Activated CD4-positive, CD25-positive, alpha-beta regulatory T cell treated with anti-CD3 and anti-CD28 coated beads, Interleukin-2, amount 50 U/mL, for 24 hours (primary cell): ENCODE data around the gene TRIB2.

Experiments used
- ATAC-seq, 2 donors: fragments of 150-1000 bp; cut with Tn5 transposase; one replicate each; pipeline ENCODE4 v1.10.0; 2021; ENCODE audit warnings: mild to moderate bottlenecking in 1 of 2, moderate library complexity in 1 of 2

TRIB2 gene

DNA sequence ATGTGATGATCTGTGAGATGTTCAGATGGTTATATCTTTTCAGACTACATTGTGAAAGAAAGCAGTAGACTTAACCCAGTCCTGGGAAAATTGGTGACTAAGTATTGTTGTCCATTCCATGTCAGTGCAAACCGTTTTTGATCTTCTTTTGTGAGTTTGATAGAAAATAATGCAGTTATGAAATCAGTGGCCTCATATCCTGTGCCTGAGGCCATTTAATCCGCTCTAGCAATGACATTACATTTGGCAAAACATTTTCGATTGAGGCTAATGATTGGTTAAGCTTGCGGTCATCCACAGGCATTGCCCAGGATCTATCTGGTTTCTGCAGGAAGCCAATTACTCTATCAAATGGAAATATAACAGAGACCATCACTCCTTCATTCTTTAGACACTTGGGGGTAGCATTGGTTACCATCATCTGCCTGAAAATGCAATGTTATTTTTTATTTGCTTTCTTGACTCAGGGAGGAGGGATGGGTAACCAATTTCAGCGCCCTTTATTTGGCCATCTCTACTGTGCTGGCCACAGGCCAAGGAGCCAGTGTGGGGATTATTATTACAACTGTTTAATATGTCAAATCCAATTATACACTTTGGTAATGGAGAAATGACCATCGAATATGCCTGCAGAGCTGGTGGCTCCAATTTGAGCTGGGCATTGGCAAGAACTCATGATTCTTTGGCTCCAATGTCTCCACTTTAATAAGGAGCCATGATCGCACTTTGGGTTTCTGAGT lies 33.6 kb downstream of the TRIB2 start:
- no peak for ATAC-seq

DNA sequence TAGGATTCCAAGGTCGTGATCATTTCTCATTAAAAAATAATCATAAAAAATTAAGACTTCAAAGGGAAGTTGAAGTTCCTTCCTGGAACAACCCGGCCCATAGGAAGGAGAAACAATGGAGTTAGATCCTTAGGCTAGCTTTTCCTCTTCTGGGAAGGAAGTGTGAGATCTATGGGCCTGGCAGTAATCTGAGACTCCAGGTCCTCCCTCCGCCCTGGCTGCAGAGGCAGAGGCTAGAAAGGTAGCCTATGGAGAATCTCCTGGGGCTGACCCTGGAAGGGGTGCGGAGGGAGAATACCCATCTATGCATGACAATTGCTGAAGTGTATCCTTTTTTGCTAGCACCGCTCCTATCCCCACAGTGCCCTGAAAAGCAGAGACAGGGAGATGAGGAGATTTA lies 37.9 kb downstream of the TRIB2 start:
- no peak for ATAC-seq

DNA sequence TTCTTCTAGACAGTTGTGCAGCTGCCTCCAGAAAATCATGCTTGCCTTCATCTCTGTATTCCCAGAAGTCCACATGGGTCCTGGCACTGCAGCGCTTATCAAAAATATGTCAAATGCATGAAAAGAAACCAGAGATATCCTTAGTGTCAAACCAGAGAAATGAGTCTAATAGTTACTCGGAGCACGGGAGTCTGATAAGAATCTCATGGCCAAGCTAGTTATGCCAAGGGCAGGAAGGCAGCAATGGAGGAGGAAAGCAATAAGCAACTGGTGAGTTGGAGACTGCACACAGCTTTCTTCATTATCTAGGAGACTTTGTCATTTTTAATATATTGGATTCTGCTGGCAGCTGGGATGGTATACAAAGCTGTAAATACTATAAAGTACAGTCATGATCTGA lies 38.6 kb downstream of the TRIB2 start:
- no peak for ATAC-seq

DNA sequence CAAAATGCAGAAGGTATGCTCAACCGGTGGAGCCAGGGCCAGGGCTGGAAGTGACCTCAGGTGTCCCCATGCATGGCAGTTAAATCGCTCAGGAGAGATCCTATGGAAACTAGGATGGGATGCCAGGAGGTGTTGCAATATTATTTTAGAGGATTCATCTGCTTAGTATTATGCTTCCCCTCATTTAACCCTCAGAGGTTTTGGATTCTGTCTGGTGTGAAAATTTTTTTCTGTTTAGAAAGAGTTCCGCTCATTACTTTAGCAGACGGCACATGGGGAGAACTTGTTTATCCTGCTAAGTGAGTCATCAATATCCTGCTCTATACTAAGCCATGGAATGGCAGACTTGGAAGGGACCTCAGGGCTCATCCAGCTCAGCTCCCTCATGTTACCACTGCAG lies 42.5 kb downstream of the TRIB2 start:
- ATAC-seq = no peak

DNA sequence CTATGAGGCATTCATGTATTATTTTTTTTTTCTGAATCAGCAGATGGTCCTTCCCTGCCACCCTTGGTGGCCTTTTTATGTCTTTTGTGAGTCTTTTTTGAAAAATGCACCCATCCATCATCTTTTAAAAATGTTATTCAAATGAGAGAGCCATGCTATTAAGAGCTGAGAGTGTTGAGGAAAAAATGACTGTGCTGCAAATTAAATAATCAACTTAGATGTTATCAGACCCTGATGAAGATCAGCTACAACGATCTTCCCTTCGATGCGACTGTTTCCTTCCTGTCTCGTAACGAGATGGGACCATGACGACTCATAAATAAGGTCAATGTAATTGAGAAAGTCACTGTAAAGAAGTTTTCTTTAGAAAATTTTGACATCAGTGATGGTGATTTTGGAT lies 44.4 kb downstream of the TRIB2 start:
- no peak for ATAC-seq

DNA sequence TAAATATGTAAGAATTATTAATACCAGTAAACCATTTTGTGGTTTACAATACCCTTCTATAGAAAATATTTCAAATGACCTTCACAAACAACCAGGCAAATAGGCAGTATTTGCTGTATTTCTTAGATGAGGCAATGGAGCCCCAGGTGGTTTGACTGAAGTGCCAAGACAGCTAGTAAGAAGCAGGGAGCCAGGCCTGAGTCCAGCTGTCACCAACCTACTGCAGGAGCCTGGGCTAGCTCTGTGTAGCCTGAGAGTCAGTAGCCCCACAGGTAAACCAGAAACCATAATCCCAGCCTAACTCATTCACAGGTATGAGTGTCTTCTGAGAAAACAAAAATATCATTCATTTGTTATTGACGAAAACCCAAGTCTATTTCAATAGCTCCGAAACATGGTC lies 45.6 kb downstream of the TRIB2 start:
- no peak for ATAC-seq

DNA sequence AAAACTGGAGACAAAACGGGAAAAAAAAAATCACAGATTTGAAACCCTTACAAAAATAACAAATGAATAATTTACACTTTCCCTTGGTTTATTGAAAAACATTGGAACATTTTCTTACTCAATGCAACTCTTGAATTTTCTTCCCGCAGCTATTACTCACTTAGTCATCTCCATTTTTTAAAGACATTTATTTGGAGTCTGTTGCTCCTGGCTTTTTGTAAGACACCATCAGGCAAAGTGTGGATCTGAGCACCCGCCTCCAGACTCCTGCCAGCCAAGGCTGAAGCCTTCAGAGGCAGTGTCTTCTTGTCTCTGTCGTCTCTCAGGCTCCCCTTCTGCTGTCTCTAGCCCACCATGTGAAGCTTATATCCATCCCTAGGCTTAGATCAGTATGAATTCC lies 46.2 kb downstream of the TRIB2 start:
- no peak for ATAC-seq

DNA sequence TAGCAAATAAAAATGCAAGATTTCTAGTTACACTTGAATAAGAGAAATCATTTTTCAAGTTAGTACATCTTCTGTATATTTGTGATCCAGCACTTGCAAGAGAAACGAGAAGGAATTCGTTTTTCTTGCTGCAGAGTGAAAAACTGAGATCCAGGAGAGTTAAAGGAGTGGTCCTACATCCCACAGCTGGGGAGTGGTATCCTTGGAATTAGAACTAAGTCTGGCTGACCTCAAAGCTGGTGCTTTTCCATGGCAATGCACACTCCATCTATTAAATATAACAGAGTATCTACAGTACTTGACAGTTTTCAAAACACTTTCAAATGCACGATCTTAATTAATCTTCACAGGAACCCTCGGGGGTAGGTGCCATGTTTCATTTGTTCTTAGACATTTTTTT lies 46.8 kb downstream of the TRIB2 start:
- no peak for ATAC-seq

DNA sequence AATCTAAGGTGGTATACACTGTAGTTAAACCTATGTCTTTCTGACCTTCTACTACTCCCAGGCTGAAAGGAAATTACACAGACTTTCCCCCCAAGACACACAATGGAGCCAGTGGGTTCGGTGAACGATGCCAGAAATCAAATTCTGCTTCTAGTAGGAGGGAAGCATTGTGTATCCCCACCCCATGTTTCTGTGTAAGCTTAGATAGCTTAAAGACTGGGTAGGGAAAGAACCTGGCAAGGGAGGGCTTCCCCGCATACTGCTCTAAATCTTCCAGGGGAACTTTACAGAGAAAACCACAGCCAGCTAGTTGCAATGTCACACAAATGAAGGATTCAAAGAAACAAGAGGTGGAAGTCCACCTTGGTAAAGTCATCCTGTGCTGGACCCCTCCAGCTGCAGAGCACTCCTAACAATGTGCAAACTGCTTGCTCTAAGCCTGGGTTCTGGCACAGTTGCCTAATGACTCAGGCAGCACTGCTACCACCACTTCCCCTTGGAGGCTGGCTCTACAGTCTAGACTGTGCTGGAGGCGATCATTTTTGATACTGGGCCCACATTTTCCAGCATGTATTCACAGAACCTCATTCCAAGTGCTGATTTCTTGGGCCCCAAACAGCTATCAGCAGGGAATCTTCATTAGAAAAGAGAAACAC lies 47.5 kb downstream of the TRIB2 start:
- no peak for ATAC-seq

DNA sequence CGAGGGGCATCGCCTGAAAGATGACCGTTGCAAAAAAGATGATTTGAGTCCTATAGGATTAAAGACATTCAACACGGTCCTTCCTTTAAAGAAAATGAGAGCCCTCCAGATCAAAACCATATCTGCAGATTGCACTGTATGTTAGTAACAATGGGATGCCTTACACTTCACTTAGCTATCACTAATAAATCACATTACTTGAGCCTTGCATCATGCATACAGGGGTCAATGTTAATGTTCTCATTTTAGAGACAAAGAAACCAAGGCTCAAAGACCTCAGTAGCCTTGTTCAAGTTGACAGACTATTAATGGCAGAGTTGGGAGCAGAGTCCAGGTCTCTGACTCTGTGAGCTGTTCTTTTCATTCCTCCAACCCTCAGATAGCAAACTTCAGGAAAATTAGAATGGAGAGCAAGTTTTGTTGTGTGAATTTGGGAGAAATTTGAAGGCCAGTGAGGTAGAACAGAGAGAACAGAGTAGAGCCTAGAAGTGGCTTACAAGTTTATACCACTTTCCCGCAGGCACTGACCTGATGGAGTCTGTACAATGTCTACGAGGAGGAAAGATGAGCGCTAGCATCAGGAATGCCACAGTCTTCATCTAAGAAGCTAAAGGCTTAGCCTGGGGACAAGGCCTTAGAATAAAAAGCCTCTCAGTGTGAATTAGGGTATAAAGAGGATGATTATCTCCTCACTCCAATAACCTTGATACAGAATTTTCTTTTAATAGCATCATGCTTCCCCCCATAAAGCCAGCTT lies 48.3 kb downstream of the TRIB2 start:
- no peak for ATAC-seq

DNA sequence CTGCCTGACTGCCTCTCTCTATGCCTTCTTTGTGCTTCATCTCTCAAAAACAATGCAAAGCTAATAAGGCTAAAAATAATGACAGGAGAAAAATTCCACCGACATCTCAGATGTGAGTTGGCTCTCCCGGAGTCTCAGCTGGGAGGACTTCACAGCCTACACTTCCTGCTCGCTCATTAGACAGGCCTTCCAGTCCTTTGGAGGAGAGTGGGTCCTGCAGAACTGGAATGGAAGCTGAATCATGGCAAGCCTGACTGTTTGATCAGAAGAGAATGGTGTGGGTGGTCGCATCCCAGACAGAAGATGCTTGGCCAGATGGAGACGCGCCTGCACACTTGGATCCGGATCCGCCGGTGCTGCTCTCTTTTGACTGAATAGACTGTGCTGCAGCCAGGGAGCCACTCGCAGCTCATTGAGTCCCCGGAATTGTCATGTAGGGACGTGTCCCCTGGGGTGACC lies 49.7 kb downstream of the TRIB2 start:
- ATAC-seq = no peak

DNA sequence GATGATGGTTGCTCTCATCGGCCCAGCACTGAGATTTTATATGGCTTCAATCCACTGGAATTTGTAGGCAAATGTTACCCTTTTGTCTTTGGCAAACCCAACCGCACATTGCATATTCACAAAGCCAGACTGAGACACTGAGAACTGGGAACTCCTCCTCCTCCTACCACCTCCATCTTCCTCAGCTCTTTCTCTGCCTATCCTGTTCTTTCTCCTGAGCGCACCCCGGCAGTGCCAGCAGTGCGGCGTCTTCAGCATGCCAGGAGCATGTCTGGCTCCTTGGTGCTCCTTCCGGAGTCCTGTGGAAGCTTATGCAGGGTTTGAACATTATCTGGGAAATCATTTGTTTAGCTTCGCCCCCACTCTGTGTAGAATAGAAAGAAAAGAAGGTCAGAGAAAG lies 50.8 kb downstream of the TRIB2 start:
- no peak for ATAC-seq

DNA sequence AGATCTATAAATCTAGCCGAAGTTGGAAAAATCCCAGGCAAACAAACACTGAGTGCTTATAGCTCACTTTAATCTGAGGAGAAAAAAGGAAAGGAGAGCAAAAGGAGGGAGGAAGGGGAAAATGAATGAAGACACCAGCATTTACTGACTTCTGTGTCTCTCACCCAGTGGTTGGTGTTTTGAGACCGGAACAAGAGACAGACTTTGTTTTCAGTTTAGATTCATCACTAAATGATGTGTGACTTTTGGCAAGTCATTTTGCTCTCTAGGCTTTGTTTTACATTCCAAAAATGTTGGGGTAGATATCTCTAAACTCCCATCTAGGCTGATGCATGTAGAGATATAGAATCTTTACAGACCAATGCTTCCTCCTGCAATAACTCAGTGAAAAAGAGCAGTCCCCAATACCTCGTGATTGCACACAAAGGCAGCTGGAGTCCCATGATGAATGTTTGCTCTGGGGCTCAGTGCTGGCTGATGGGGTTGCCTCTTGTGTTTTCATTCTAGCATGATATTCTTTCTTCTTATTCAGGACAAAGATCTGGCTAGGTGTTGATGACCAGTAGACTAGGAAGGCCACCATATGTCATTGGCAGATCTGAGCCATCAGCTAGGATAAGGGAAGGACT lies 51.4 kb downstream of the TRIB2 start:
- no peak for ATAC-seq

DNA sequence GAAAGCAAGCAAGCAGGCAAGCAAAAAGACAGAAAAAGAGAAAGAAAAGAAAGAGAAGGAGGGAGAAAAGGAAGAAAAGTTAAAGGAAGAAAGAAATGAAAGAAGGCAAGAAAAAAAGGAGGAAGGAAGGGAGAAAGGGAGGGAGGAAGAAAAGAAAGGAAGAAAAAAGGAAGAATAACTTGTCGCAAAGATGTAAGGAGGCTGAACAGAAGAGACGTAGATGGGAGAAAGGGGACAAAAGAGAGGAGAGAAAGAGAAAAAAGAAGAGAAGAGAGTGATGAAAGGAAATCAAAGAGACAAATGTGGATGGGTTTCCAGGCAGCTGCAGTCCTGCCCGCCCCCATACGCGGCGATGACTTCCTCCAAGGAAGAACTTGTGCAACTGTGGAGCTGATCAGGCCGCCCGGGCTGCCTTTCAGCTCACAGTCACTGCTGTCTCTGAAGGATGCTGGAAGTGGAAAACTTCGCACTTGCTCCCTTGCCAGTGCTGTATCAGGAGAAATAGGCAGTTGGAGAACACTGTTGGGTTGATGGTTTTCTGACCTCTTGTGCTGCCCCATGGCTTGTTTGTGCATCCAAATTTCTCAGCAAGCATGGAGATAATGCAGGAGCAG lies 52.9 kb downstream of the TRIB2 start:
- no peak for ATAC-seq

DNA sequence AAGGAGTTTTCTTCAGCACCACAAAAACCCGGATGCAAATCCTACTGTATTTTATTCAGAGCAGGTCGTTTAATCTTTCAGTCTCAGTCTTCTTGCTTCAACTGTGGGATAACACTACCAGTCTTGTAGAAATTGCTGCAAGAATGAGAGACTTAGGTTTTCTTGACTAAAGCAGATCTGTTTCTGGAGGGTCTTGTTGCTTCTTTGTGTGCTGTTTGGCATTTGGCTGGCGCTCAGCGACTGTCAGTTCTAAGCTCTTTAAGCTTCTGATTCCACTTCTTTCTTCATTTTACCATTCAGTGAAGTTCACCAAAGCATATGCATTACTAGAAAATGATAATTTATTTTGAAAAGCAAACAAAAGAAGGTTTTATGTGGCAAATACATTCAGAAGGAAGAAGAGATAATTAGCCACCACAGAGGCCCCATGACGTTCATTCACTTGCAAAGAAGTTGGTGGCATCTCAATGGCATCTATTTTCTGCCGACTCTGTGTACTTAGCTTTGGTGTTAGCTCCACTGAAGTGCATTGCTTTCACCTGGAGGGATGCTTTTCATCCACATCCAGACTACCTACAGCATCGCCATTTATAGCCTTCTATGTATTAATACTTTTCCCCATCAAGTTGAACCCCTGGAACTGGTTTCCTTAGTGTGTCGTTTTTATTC lies 53.7 kb downstream of the TRIB2 start:
- ATAC-seq = no peak

DNA sequence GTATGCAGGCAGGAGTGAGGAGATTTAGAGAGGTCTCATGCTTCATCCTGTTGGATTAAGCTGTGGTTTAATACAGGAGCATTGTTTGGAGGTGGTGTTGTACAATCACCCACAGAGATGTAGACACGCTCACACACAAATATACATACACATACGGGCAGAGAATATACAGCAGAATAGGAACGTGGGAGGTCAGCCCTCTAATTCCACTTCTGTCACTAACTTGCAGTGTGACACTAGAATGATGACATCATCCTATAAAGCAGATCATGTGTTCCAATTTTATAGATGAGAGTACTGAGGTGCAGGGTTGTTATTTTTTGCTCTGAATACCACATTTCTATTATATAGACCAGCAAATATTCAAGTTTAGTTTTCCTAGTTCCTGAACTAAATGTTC lies 54.4 kb downstream of the TRIB2 start:
- ATAC-seq = no peak

DNA sequence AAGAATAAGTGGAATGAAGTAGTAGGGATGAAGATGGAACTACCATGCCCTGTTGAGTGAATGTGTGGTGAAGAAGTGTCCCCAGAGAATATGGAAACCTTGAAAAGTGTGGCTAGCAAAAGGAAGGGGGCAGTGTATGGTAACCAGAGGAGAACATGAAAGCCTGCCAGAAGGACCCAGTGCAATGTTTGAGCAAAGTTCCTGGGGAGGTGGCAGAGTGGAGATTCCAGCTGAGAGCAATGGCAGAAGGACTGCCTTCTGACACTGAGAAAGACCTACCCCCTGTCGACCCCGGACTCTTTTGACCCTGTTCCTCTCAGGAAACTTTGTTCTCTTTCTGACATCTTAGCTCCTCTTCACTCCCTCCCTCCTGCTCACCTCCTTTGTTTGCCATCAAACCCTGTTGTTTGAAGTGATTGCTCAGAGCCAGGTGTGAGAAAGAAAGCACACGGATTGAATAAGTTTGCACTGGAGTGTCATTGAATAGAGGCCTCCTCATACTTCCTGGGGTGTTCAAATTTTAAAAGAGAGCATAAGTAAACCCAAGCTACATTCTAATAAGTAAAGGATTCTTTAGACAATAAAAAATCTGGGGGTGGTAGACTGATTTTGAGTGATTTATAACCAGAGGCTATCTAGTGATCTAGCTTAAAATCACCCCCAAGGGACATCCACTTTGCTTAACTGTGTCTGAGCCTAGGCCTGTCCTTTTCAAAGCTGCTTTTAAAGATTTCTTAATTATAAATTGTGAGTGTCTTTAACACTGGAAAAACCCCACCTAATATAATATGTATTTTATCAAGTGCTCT lies 57.1 kb downstream of the TRIB2 start:
- no peak for ATAC-seq

DNA sequence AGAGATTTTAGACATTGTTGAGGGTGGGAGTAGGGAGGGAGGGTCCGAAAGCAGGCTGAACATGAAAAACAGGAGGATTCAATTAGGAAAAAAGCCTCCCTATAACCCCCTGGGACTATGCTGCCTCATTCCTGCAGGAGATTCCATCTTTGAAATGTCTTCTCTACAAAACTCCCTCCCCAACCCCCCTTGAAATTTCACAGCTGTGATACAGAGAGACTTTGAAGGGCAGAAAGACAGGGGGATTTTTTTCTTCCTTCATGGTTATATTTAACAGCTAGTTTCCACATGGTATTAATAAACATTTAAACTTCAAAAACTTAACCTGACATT lies 57.6 kb downstream of the TRIB2 start:
- no peak for ATAC-seq

DNA sequence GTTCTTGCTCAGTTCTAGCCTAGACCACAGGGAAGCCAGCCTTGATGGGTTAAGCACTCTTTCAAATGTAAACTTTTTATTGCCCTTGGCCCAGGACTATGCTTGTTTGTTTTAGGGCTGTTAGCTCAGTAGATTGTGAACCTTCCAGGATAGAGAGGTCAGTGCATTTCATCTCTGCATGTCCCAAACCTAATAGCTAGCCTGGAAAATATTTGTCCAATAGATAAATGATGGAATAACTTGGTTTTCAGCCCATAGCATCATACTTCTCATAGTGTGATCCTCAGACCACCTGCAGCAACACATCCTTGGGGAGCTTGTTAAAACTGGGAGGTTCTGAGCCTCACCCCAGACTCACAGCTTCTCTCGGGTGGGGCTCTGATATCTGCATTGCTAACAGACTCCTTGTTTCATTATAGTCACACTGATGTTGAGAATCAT lies 59.8 kb downstream of the TRIB2 start:
- no peak for ATAC-seq

DNA sequence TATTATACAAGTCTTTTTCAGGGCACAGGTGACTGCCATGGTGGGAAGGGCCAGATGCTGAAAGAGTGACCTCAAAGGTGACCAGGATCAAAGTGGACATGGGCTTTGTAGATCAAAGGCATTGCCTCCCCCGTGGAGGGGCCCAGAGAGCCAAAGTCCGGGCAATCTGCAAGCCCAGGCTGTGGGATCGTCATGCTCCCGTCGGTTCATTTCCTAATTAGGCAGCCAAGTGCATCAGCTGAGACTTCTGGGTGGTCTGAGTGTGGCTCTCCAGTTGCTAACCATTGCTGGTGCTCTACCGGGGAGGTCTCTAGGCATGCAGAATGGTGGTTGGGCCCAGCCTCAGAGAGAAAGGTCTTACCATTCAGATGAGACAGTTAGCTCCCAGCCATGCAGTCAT lies 61.6 kb downstream of the TRIB2 start:
- ATAC-seq = no peak

DNA sequence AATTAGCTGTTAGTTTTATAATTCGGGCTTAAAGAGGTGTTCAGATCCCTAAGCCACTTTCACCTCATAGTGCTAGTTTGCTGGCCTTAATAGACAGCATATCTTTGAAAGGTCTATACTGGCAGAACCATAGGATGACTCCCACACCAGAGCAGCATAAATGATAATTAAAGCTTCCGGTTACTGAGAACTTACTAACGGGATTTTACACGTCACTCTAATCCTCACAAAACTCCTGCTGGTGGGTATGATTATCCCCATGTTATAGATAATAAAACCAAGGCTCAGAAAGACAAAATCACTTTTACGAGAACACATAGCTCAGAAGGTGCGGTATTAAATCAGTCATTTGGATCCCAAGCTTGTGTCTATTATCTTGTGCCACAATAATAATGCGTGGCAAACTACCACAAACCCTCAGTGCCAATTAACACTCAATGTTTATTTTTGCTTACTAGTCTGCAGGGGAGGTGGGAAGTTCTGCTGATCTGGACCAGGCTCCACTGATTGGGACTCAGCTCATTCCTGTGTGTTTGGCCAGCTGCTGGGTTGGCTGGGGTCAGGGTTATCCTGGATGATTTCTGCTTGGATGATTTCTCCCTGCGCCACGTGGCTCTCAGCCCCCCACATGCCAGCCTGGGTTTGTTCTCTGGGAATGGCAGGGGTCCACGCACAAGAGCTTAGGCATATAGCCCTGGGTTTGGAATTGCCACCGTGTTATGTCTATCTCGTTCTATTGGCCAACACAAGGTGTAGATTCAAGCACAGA lies 62.3 kb downstream of the TRIB2 start:
- no peak for ATAC-seq
